ENCODE data around the gene COQ9.

COQ9 gene

DNA sequence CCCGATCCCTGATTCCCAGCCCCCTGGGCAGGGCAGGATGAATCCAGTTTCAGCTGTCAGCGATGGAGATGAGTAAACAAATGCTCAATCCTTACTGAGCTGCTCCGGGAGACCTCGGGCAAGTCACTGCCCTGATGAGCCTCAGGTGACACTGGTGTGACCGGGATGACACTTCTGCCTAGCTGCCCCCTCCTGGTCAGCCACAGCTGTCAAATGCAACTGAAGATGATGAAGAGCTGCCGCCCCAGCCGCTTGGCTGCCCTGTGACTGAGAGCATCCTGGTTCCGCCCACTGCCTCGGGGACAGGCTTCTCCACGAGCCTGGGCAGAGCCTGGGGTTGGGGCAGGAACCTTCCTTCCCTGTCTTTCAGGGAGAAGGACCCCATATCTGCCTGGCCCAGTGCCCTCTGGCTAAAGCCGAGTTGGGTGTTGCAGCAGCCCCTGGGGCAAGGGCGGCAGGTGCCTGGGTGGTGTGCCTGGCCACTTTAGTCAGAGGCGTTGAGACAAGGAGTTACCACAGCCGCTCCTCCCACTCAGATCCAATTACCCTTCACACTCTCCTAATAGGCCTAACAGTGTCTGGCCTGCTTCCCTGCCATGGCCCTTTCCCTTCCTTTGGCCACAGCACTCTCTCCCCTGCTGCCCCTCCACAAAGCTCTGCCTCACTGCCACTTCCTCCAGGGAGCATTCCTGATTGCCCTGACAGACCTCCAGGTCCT, 37.2 kb upstream of the COQ9 start:
- WGBS, 2 experiments: 69 to 71% methylated on average over 14 of the region's 14 CpGs
- H3K9me3 ChIP-seq (ENCODE audit: control insufficient read depth, low read length): no peaks in the 10 kb centered on the region
- no peaks in the 10 kb centered on the region for H3K27me3 ChIP-seq (ENCODE audit: control insufficient read depth, insufficient read depth, low read length, poor library complexity, severe bottlenecking)
- no peak overlapping the region for H3K4me3 ChIP-seq (ENCODE audit: insufficient read depth, low read depth, low read length)
- H3K27ac ChIP-seq (ENCODE audit: insufficient read depth, low read depth, low read length, poor library complexity, severe bottlenecking): no peak overlapping the region
- H3K36me3 ChIP-seq (ENCODE audit: control insufficient read depth, insufficient read depth, low read length): no peaks in the 10 kb centered on the region
- H3K4me1 ChIP-seq (ENCODE audit: control insufficient read depth, insufficient read depth, low read length): no peaks in the 10 kb centered on the region

DNA sequence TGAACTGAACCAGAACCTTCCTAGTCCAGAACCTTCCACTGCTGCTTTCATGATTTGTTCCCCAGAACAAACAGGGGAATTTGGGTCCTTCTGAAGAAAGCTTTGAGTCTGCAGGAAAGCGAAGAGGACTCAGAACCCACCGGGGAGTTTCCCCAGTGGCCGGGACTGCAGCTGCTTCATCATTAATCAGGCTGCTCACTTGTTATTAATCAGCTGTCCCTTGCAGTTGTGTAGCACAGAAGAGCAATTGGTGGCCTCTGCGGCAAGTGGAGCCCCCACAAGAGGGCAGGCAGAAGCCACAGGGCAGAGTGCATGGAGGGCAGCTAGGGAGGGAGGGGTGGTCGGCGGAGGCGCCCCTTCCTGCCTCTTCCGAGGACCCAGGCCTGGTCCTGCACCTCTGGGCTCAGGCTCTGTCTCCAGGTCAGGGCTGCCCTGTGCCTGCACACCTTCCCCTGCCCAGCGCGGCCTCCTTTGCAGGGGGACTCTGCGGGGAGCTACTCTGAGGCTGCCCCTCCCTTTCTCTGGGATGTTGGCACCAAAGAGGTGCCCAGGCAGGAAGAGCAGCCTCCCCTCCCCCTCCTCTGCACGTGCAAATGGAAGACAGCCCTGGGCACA, 35.8 kb upstream of the COQ9 start:
- Histone ChIP-seq H3K4me1 (ENCODE audit: control insufficient read depth, insufficient read depth, low read length) (peaks cover 5% of the 10 kb centered on the region), H3K27me3 (ENCODE audit: control insufficient read depth, insufficient read depth, low read length, poor library complexity, severe bottlenecking) (no peaks in the 10 kb centered on the region), H3K4me3 (ENCODE audit: insufficient read depth, low read depth, low read length) (no peak overlapping the region), H3K27ac (ENCODE audit: insufficient read depth, low read depth, low read length, poor library complexity, severe bottlenecking) (no peak overlapping the region), H3K36me3 (ENCODE audit: control insufficient read depth, insufficient read depth, low read length) (no peaks in the 10 kb centered on the region), H3K9me3 (ENCODE audit: control insufficient read depth, low read length) (no peaks in the 10 kb centered on the region)
- WGBS, 2 experiments: 82 to 84% methylated on average over 12 of the region's 12 CpGs

DNA sequence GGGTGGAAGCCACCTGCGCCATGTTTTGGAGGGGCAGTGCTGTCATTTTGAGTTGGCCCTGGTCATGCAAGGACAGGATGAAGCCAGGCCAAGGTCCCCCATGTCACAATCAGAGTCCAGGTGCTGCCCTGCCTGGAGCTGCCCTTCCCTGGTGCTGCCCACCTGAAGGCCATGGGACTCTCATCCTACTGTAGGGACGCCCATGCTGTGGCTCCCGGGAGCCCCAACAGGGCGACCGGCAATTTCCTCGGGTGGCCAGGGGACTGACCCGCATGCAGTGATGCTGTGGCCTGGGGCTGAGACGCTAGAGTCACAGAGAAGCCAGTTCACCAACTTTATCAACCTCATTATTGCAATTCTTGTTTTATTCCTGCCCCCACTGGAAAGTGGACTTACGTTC, 34.7 kb upstream of the COQ9 start:
- Histone ChIP-seq H3K4me3 (ENCODE audit: insufficient read depth, low read depth, low read length) (no peak overlapping the region), H3K4me1 (ENCODE audit: control insufficient read depth, insufficient read depth, low read length) (peaks cover 11% of the 10 kb centered on the region), H3K36me3 (ENCODE audit: control insufficient read depth, insufficient read depth, low read length) (no peaks in the 10 kb centered on the region), H3K27me3 (ENCODE audit: control insufficient read depth, insufficient read depth, low read length, poor library complexity, severe bottlenecking) (no peaks in the 10 kb centered on the region), H3K27ac (ENCODE audit: insufficient read depth, low read depth, low read length, poor library complexity, severe bottlenecking) (no peak overlapping the region), H3K9me3 (ENCODE audit: control insufficient read depth, low read length) (no peaks in the 10 kb centered on the region)
- WGBS, 2 experiments: 94% methylated on average over 9 of the region's 9 CpGs

DNA sequence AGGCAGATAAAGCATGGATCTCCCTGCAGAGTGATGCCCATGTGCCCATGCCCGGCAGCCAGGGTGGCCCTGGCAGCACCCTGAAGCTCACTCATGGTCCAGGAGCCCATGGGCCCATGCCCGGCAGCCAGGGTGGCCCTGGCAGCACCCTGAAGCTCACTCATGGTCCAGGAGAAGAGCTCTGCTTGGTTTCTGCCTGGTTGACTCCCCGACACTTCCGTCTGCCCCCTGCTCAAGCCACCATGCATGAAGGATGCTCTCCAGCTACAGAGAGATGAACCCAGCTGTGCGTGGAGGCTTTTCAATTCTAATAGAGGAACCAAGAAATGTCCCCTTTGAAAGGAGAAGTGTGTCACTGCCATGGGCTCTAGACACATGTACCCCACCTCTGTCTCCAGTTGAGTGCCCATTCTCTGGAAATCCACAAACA, 34.0 kb upstream of the COQ9 start:
- no peaks in the 10 kb centered on the region for H3K27me3 ChIP-seq (ENCODE audit: control insufficient read depth, insufficient read depth, low read length, poor library complexity, severe bottlenecking)
- no peak overlapping the region for H3K4me3 ChIP-seq (ENCODE audit: insufficient read depth, low read depth, low read length)
- no peak overlapping the region for H3K27ac ChIP-seq (ENCODE audit: insufficient read depth, low read depth, low read length, poor library complexity, severe bottlenecking)
- no peaks in the 10 kb centered on the region for H3K9me3 ChIP-seq (ENCODE audit: control insufficient read depth, low read length)
- H3K4me1 ChIP-seq (ENCODE audit: control insufficient read depth, insufficient read depth, low read length): peaks cover 14% of the 10 kb centered on the region
- no peaks in the 10 kb centered on the region for H3K36me3 ChIP-seq (ENCODE audit: control insufficient read depth, insufficient read depth, low read length)
- 92 to 95% methylated on average over 5 of the region's 5 CpGs for WGBS, 2 experiments

DNA sequence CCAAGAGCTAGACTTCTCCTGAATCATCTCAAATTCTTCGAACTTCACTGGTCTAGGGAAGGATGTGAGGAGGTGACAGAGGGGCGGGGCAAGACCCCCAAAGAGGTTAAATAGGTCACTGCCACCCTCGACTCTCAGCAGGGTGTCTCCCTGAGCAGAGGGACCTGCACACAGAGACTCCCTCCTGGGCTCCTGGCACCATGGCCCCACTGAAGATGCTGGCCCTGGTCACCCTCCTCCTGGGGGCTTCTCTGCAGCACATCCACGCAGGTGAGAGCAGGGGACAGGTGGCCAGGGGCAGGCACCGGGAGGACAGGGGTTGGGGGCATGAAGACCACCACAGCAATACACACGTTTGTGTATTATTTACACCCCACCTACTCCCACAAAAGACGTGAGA, 33.5 kb upstream of the COQ9 start:
- WGBS, 2 experiments: 89 to 91% methylated on average over 6 to 7 of the region's 7 CpGs
- H3K36me3 ChIP-seq (ENCODE audit: control insufficient read depth, insufficient read depth, low read length): no peaks in the 10 kb centered on the region
- no peak overlapping the region for H3K27ac ChIP-seq (ENCODE audit: insufficient read depth, low read depth, low read length, poor library complexity, severe bottlenecking)
- H3K4me1 ChIP-seq (ENCODE audit: control insufficient read depth, insufficient read depth, low read length): peaks cover 14% of the 10 kb centered on the region
- H3K4me3 ChIP-seq (ENCODE audit: insufficient read depth, low read depth, low read length): no peak overlapping the region
- H3K9me3 ChIP-seq (ENCODE audit: control insufficient read depth, low read length): no peaks in the 10 kb centered on the region
- no peaks in the 10 kb centered on the region for H3K27me3 ChIP-seq (ENCODE audit: control insufficient read depth, insufficient read depth, low read length, poor library complexity, severe bottlenecking)

DNA sequence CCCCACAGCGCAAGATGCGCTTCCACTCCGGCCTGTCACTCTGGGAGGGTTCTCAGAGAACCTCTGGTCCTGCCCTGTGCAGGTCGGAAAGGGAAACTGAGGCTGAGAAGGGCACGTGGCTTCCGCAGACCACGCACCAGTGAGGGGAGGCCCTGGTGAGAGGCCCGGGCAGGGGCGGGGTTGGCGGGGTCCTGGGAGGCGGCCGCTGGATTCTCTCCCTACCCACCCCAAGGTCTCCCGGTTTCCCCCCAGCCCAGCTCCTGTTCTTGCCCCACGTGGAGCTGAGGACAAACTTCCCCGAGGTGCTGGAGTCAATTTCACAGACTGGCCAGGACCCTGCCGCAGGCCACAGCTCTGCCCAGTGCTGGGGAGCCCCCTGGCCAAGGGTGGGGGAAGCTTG, 31.2 kb upstream of the COQ9 start:
- WGBS, 2 experiments: 93 to 94% methylated on average over 16 of the region's 16 CpGs
- H3K9me3 ChIP-seq (ENCODE audit: control insufficient read depth, low read length): no peaks in the 10 kb centered on the region
- peaks cover 18% of the 10 kb centered on the region for H3K4me1 ChIP-seq (ENCODE audit: control insufficient read depth, insufficient read depth, low read length)
- no peaks in the 10 kb centered on the region for H3K27me3 ChIP-seq (ENCODE audit: control insufficient read depth, insufficient read depth, low read length, poor library complexity, severe bottlenecking)
- no peak overlapping the region for H3K4me3 ChIP-seq (ENCODE audit: insufficient read depth, low read depth, low read length)
- no peaks in the 10 kb centered on the region for H3K36me3 ChIP-seq (ENCODE audit: control insufficient read depth, insufficient read depth, low read length)
- no peak overlapping the region for H3K27ac ChIP-seq (ENCODE audit: insufficient read depth, low read depth, low read length, poor library complexity, severe bottlenecking)

DNA sequence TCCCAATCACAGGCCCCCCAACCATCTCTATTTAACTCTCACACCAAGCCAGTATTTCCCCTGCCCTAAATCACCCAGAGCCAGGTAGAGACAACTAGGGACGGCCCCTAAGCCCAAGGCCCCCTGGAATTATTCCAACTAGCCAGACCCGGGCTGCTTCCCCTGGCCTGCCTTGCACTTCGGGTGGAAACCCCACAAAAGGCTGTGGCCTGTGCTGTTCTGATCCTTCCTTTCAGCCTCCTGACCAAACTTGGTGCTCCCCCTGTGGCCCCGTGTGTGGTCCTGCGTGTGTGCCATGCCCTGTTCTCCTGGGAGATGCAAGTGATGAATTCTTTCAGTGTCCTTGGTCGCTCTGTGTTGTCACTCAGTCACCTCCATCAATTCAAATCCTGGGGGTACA, 27.8 kb upstream of the COQ9 start:
- Histone ChIP-seq H3K4me3 (ENCODE audit: insufficient read depth, low read depth, low read length) (no peak overlapping the region), H3K27me3 (ENCODE audit: control insufficient read depth, insufficient read depth, low read length, poor library complexity, severe bottlenecking) (no peaks in the 10 kb centered on the region), H3K36me3 (ENCODE audit: control insufficient read depth, insufficient read depth, low read length) (no peaks in the 10 kb centered on the region), H3K4me1 (ENCODE audit: control insufficient read depth, insufficient read depth, low read length) (peaks cover 18% of the 10 kb centered on the region), H3K27ac (ENCODE audit: insufficient read depth, low read depth, low read length, poor library complexity, severe bottlenecking) (no peak overlapping the region), H3K9me3 (ENCODE audit: control insufficient read depth, low read length) (no peaks in the 10 kb centered on the region)
- WGBS, 2 experiments: 78 to 83% methylated on average over 6 of the region's 6 CpGs

DNA sequence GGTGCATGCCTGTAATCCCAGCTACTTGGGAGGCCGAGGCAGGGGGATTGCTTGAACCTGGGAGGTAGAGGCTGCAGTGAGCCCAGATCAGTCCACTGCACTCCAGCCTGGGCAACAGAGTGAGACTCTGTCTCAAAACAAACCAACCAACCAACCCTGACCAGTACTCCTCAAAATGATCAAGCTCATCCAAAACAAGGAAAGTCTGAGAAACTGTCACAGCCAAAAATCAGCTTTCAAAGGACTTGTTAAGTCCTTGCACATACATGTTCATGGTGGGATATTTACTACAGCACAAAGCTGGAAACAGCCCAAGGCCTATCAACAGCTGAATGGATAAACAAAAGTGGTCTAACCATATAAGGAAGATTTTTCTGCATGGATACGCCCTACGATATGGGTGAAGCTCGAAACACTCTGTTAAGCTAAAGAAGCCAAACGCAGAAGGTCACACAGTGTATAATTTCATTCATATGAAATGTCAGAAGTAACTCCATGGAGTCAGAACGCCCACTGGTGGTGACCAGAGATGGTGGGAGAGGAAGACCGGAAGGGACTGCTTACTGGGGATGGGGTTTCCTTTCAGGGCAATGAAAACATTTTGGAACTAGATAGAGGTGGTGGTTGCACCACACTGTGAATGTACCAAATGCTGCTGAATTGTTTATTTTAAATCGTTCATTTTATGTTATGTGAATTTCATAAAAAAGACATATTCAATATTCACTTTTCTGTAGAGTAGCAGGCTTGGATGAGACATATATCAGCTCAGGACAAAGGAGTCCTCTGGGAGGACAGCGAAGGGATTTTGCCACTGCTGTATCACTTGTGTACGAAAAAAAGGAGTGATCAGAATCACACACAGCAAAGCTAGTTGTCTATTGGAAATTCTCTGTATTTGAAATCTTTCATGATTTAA, 25.0 kb upstream of the COQ9 start:
- H3K36me3 ChIP-seq (ENCODE audit: control insufficient read depth, insufficient read depth, low read length): no peaks in the 10 kb centered on the region
- no peaks in the 10 kb centered on the region for H3K27me3 ChIP-seq (ENCODE audit: control insufficient read depth, insufficient read depth, low read length, poor library complexity, severe bottlenecking)
- peaks cover 8% of the 10 kb centered on the region for H3K4me1 ChIP-seq (ENCODE audit: control insufficient read depth, insufficient read depth, low read length)
- H3K27ac ChIP-seq (ENCODE audit: insufficient read depth, low read depth, low read length, poor library complexity, severe bottlenecking): no peak overlapping the region
- 73 to 75% methylated on average over 9 of the region's 10 CpGs for WGBS, 2 experiments
- no peak overlapping the region for H3K4me3 ChIP-seq (ENCODE audit: insufficient read depth, low read depth, low read length)
- H3K9me3 ChIP-seq (ENCODE audit: control insufficient read depth, low read length): no peaks in the 10 kb centered on the region

DNA sequence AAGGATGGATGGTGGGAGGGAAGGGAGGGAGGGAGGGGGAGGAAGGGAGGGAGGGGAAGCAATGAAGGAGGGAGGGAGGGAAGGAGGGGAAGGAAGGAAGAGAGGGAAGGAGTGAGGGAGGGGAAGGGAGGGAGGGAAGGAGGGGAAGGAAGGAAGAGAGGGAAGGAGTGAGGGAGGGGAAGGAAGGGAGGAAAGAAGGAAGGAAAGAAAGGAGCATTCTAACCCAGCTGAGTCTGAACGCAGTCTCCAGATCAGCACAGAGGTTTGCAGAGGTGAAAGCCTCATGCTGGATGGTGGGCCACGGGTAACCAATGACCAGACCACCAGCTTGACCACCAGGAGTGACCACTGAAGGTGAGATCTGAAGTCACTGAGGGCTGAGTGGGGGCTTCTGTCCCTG, 24.1 kb upstream of the COQ9 start:
- WGBS, 2 experiments: 89 to 90% methylated on average over 2 of the region's 2 CpGs
- H3K27me3 ChIP-seq (ENCODE audit: control insufficient read depth, insufficient read depth, low read length, poor library complexity, severe bottlenecking): no peaks in the 10 kb centered on the region
- peaks cover 5% of the 10 kb centered on the region for H3K4me1 ChIP-seq (ENCODE audit: control insufficient read depth, insufficient read depth, low read length)
- H3K27ac ChIP-seq (ENCODE audit: insufficient read depth, low read depth, low read length, poor library complexity, severe bottlenecking): no peak overlapping the region
- no peaks in the 10 kb centered on the region for H3K9me3 ChIP-seq (ENCODE audit: control insufficient read depth, low read length)
- H3K36me3 ChIP-seq (ENCODE audit: control insufficient read depth, insufficient read depth, low read length): no peaks in the 10 kb centered on the region
- H3K4me3 ChIP-seq (ENCODE audit: insufficient read depth, low read depth, low read length): no peak overlapping the region

DNA sequence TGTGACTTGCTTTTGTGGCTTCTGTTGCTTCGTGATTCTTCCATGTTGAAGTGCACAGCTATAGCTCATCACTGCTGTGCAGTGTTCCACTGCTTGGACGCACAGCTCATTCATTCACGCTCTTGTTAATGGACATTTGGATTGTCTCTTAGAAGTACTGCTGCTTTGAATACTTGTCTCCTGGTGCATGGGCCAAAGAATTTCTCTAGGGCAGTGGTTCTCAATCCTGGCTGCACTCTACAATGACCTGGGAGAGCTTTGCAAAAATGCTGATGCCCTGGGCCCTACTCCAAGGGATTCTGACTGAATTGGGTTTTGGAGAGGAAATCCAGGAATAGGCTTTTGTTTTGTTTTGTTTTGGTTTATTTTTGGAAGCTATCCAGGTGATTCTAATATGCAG, 22.7 kb upstream of the COQ9 start:
- Histone ChIP-seq H3K4me3 (ENCODE audit: insufficient read depth, low read depth, low read length) (no peak overlapping the region), H3K27ac (ENCODE audit: insufficient read depth, low read depth, low read length, poor library complexity, severe bottlenecking) (no peak overlapping the region), H3K4me1 (ENCODE audit: control insufficient read depth, insufficient read depth, low read length) (no peaks in the 10 kb centered on the region), H3K36me3 (ENCODE audit: control insufficient read depth, insufficient read depth, low read length) (no peaks in the 10 kb centered on the region), H3K9me3 (ENCODE audit: control insufficient read depth, low read length) (no peaks in the 10 kb centered on the region), H3K27me3 (ENCODE audit: control insufficient read depth, insufficient read depth, low read length, poor library complexity, severe bottlenecking) (no peaks in the 10 kb centered on the region)
- WGBS, 2 experiments: 95 to 96% methylated on average over 3 of the region's 3 CpGs
